LNCAP (cell line): Measurements from ENCODE around the gene SLC45A3.

ENCODE experiments used
- TF ChIP-seq, protein P1 (sequence below): fragments of 450-650 bp; IDR thresholded peaks from 2 replicates; pipeline ENCODE4 v1.5.1; 2017; ENCODE audit warnings: mild to moderate bottlenecking

SLC45A3 gene

DNA sequence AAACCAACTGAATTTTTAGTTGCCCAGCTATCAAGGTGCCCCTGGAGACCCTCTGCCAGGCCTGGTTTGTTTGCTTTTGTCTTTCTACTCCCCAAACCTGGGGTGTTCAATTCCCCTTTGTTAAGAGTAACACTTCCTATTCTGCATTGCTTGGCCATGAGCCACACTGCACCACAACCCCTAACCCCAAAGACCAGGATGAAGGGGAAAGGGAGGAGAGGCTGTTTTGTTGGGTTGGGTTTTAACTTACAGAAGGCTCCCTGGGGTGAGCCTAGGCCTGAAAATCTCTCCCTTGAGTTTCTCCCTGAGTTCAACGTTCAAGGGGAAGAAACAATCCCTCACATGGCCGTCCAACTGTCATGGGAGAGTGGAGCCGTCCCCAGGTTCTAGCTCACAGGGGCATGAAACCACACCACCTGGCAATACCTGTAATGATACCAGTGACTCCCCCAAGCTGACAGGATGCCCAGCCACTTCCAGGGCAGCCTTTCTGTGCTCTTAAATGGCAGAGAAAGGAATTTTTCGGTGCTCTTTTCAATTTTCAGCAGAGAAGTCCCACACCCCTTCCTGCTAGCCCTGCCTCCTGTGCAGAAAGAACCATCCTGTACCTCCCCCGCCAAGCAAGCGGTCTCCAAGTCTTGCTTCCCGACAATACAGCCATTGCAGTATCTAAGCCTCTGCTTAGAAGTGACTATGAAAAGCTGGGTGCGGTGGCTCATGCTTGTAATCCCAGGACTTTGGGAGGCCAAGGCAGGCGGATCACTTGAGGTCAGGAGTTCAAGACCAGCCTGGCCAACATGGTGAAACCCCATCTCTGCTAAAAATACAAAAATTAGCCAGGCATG lies 14.9 kb downstream of the SLC45A3 start:
- TF ChIP-seq, protein P1, sequence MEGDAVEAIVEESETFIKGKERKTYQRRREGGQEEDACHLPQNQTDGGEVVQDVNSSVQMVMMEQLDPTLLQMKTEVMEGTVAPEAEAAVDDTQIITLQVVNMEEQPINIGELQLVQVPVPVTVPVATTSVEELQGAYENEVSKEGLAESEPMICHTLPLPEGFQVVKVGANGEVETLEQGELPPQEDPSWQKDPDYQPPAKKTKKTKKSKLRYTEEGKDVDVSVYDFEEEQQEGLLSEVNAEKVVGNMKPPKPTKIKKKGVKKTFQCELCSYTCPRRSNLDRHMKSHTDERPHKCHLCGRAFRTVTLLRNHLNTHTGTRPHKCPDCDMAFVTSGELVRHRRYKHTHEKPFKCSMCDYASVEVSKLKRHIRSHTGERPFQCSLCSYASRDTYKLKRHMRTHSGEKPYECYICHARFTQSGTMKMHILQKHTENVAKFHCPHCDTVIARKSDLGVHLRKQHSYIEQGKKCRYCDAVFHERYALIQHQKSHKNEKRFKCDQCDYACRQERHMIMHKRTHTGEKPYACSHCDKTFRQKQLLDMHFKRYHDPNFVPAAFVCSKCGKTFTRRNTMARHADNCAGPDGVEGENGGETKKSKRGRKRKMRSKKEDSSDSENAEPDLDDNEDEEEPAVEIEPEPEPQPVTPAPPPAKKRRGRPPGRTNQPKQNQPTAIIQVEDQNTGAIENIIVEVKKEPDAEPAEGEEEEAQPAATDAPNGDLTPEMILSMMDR, result no peak

DNA sequence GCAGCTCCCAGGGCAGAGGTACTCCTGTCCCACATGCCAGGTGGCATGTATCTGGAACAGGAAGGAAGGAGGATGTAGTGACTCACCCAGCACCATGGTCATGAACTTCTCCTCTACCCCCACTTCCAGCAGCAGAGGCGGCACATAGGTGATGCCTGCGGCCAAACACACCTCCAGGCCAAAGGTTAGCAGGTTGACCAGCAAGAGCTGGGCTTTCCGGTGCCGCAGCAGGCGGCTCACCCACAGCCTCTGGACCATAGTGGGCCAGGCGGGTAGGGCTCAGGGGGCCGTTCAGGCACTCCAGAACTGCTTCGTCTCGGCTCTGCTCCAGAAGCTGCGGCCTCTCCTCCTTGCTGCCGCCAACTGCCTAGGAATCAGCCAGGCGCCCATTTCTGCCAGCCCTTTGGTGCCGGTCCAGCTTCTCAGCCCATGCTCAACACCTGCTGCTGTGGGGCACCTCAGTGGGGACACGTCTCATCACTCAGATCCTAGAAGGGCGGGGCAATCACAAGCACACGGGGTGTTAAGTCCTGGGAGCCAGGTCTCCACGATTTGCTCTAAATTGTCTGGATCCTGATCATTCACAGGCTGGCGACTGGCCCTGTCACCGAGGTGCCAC lies 15.8 kb downstream of the SLC45A3 start:
- TF ChIP-seq, protein P1, result no peak

DNA sequence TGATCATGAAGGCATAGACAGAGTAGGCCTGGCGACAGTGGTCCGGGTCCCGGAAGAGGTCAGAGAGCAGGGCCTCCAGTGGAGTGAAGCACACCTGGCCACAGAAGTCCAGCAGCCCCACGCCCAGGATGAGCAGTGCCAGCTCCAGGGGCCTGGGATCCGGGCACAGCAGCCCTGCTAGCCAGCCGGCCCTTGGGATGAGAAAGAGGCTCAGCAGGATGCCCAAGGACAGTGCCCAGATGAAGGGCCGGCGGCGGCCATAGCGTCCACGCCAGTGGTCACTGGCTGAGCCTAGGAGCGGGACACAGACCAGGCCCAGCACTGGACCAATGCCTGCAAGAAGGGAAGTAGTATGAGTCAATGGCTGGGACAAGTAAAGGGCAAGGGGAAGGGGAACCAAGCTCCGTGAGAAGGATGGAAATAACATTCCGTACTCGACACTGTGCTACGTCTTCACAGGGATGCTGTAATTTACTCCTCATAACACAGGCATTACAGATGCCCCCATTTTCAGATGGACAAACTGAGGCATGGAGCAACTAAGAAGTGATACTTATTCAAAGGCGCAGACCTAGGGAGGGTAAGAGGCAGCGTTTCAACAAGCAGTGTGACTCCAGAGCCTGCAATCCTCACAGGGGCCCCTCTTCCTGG lies 16.9 kb downstream of the SLC45A3 start:
- TF ChIP-seq, protein P1, result no peak

DNA sequence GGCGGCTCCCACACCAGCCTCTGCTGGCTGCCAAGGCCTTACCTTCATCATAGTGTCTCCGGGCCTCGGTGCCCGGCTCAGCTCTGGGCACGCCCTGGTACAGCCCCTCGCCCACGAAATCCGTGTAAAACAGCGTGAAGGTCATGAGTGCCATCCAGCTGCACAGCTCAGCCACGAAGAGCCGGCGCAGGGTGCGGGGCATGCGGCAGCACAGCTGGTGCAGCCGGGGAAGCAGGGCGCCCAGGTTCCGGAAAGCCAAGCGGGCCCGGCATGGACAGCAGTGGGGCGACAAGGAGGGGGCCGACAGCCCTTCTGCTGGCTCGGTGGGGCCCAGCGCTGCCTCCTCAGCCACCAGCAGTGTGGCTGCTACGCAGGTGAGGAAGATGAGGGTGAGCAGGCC lies 17.5 kb downstream of the SLC45A3 start:
- TF ChIP-seq, protein P1, result no peak

DNA sequence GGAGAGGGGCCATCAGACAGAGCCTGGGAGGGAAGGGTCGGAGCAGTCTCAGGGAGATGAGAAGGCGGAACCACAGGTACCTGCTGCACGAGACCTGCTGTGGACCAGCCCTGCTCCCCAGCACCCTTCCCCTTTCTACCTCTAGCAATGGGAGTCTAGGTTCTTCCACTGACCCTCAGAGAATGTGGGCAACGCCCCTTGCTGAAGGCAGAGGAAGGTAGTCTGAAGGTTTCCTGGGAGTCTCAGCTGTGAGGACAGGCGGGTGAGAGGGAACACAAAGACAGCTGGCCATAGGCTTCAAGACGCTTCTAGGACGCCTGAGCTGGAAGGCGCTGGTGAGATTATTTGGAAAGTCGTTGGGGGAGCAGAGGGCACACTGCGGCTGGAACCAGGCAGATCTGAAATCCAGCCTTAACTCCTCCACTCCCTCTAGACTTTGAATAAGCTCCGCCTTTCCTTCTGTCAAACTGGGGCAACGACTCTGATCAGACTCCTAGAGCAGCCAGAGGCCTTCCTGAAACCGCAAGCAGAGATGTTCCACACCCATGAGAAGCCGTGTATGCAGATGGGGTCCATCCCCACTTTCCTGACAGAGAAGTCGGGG lies 18.1 kb downstream of the SLC45A3 start:
- TF ChIP-seq, protein P1, result no peak

DNA sequence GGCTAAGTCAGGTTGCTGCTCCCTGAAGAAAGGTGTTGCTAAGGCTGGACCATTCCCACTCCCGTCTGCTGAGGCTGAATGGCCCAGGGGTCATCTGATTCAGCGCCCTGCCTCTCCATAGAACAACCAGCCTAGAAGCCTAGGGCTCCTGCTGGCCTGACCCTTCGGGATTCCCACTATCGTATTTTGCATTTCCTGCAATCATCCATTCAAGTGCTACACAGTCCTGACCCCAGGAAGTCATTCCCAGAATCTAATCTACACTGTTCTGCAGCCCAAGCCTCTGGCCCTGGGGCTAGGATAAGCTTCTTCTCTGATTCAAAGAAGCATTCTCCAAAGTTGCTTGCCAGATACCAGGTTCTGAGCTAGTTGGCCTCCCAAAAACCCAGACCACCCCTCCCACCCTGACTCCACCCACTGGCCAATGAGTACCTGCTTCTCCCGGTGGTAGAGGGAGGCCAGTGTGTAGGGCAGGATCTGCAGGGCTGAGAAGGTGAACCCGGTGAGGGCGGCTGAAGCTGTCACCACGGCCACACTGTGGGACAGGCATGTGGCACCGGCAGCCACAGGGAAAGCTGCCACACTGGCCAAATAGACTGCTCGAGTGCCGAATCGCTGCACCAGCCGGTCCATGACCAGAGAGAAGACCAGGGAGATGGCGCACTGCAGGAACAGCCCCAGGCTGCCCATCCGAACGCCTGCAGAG lies 18.7 kb downstream of the SLC45A3 start:
- TF ChIP-seq, protein P1, result no peak

DNA sequence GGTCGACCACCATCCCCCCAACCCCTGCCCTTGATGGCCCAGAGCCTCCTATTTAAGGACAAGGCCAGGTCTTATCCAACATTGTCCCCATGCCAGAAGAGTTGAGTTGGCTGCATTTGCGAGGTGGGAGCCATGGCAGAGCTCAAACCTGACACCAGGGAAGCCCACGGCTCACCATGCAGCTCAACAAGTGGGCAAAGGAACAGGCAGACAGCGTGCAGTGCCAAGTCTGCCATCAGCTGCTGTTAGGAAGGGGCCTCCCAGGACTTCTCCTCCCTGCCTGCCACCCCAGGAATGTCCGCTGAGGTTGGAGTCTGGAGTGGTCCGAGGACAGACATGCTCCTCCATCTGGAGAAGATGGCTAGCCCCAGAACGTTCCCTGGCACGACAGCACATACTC lies 19.9 kb downstream of the SLC45A3 start:
- TF ChIP-seq, protein P1, result no peak
